T-cell (primary cell): ENCODE data around the gene TSPAN12. TPM values are rescaled to one million over a fixed set of nuclear protein-coding genes. Genes with fewer than 3 reads are reported as not detected.

Experiments
- ATAC-seq, 4 experiments: fragments of 200-7000 bp in 3 of 4; fragments of 150-1000 bp in 1 of 4; cut with Tn5 transposase; replicated peaks in 1 of 4; 1 replicate in 3 of 4; 2 replicates in 1 of 4; pipeline ENCODE4 v1.10.0; 2021; ENCODE audit warnings: moderate library complexity in 3 of 4, mild to moderate bottlenecking in 2 of 4, moderate number of reproducible peaks in 1 of 4
- CTCF ChIA-PET, 2 donors: fragments of 300-600 bp; sonication (Branson Sonifier 250); formaldehyde crosslinking; loops; one replicate each; lab custom pipeline; 2022; ENCODE audit warnings: antibody characterized with exemption in 2 of 2; lab: Charles Lee
- POLR2A ChIA-PET, 2 donors: fragments of 300-600 bp; sonication (Branson Sonifier 250); formaldehyde crosslinking; loops; one replicate each; lab custom pipeline; 2022; ENCODE audit warnings: antibody characterized with exemption in 2 of 2; lab: Charles Lee
- DNase-seq, 35 experiments: peaks; one replicate each; pipeline versions ENCODE4 v3.0.0 to v3.0.0-alpha.2; 2013 to 2023
- H3K27ac ChIP-seq: one replicate; pipeline ENCODE4 v1.5.1; 2013; ENCODE audit warnings: low read length
- H3K27me3 ChIP-seq, 2 experiments: replicated peaks in 1 of 2; 1 replicate in 1 of 2; 2 replicates in 1 of 2; pipeline versions ENCODE4 v1.6.1 to v1.7.0; 2013; ENCODE audit warnings: low read length in 1 of 2, mixed read lengths in 1 of 2; ENCODE audit not compliant: control insufficient read depth in 2 of 2, insufficient read depth in 2 of 2; ENCODE audit errors: extremely low read depth in 1 of 2
- H3K36me3 ChIP-seq, 2 donors: 1 replicate in 1 of 2; 2 replicates in 1 of 2; pipeline versions ENCODE4 v1.6.1 to v1.7.0; 2013; ENCODE audit warnings: low read length in 1 of 2; ENCODE audit not compliant: control insufficient read depth in 2 of 2, insufficient read depth in 1 of 2; ENCODE audit errors: extremely low read depth in 1 of 2
- H3K4me1 ChIP-seq, 2 experiments: 1 replicate in 1 of 2; 2 replicates in 1 of 2; pipeline versions ENCODE4 v1.6.1 to v1.7.0; 2013; ENCODE audit warnings: low read length in 2 of 2, mixed read lengths in 1 of 2; ENCODE audit not compliant: insufficient read depth in 2 of 2, control insufficient read depth in 1 of 2; ENCODE audit errors: extremely low read depth in 1 of 2
- H3K4me3 ChIP-seq, 2 donors: 1 replicate in 1 of 2; 2 replicates in 1 of 2; pipeline versions ENCODE4 v1.5.1 to v1.7.0; 2013; ENCODE audit warnings: mild to moderate bottlenecking in 2 of 2, low read length in 1 of 2, moderate library complexity in 1 of 2; ENCODE audit not compliant: control insufficient read depth in 1 of 2; ENCODE audit errors: extremely low read depth in 1 of 2
- H3K9me3 ChIP-seq: 2 replicates; pipeline ENCODE4 v1.7.0; 2013
- H3K27ac Mint-ChIP-seq, 2 donors: one replicate each; pipeline ENCODE4 v1.8.0; 2020 to 2021; ENCODE audit warnings: mild to moderate bottlenecking in 2 of 2, mixed read lengths in 2 of 2
- H3K27me3 Mint-ChIP-seq, 2 donors: one replicate each; pipeline ENCODE4 v1.8.0; 2021 to 2022; ENCODE audit warnings: mixed read lengths in 2 of 2
- H3K36me3 Mint-ChIP-seq: one replicate; pipeline ENCODE4 v1.8.0; 2021; ENCODE audit warnings: mixed read lengths
- H3K4me1 Mint-ChIP-seq, 3 donors: one replicate each; pipeline ENCODE4 v1.8.0; 2020 to 2022; ENCODE audit warnings: mixed read lengths in 3 of 3, mild to moderate bottlenecking in 1 of 3
- H3K4me3 Mint-ChIP-seq, 3 donors: one replicate each; pipeline ENCODE4 v1.8.0; 2020 to 2022; ENCODE audit warnings: mild to moderate bottlenecking in 3 of 3, mixed read lengths in 3 of 3, moderate library complexity in 3 of 3
- H3K9me3 Mint-ChIP-seq, 3 donors: one replicate each; pipeline ENCODE4 v1.8.0; 2020 to 2022; ENCODE audit warnings: mixed read lengths in 3 of 3
- WGBS: methylation state at CpG from one replicate; pipeline ENCODE4 v1.1.5; 2013; ENCODE audit warnings: missing lambda C conversion rate; ENCODE audit not compliant: insufficient coverage; 5-methylcytosine and 5-hydroxymethylcytosine counted together
- total RNA-seq, 35 experiments: library from RNA in 6 of 35; stranded (reverse) in 6 of 35; fragments of 120-200 nt in 1 of 35; gene quantifications; one replicate each; pipeline versions ENCODE4 v1.2.1 to v1.2.4 and lab custom pipeline; 2013 to 2026

Gene TSPAN12
- total RNA-seq, 5 donors from 2014 or later (not counting 1 experiment from before 2014, with no cell fraction given): 0.33 to 0.44 (median 0.41) TPM; not detected in 2

- Mint-ChIP-seq H3K4me3 (no peak overlapping the region), H3K36me3 (no peaks in the 10 kb centered on the region), H3K27ac (no peak overlapping the region), H3K4me1 (no peaks in the 10 kb centered on the region), H3K27me3 (peaks cover 18 to 42% of the 10 kb centered on the region in 2 donors), H3K9me3 (no peaks in the 10 kb centered on the region)
- ChIA-PET CTCF (no interaction called here), POLR2A (no interaction called here)
- no peaks in the 10 kb centered on the region for H3K36me3 ChIP-seq
- ATAC-seq (no peak), DNase-seq (no peak)
- H3K27ac ChIP-seq: no peak overlapping the region
- no peak overlapping the region for H3K4me3 ChIP-seq
- no peaks in the 10 kb centered on the region for H3K4me1 ChIP-seq
- peaks cover 0 to 2% of the 10 kb centered on the region in 2 experiments for H3K27me3 ChIP-seq
- 100% methylated on average over 1 of the region's 3 CpGs for WGBS
- no peaks in the 10 kb centered on the region for H3K9me3 ChIP-seq
Measured at GRCh38 chr7:120874722-120875121, 16.8 kb upstream of the TSPAN12 start.

GRCh38 chr7:120874016-120874415, 16.1 kb upstream of the TSPAN12 start:
- peaks cover 0 to 2% of the 10 kb centered on the region in 2 experiments for H3K27me3 ChIP-seq
- CTCF ChIA-PET: no interaction called here
- Mint-ChIP-seq H3K36me3 (no peaks in the 10 kb centered on the region), H3K4me3 (no peak overlapping the region), H3K27ac (no peak overlapping the region), H3K27me3 (peaks cover 18 to 42% of the 10 kb centered on the region in 2 donors), H3K4me1 (no peaks in the 10 kb centered on the region), H3K9me3 (no peaks in the 10 kb centered on the region)
- ATAC-seq (no peak), DNase-seq (no peak)
- 71% methylated on average over 1 of the region's 1 CpG for WGBS
- H3K36me3 ChIP-seq: no peaks in the 10 kb centered on the region
- POLR2A ChIA-PET: no interaction called here
- H3K4me3 ChIP-seq: no peak overlapping the region
- no peak overlapping the region for H3K27ac ChIP-seq
- no peaks in the 10 kb centered on the region for H3K9me3 ChIP-seq
- no peaks in the 10 kb centered on the region for H3K4me1 ChIP-seq

- CTCF ChIA-PET: no interaction called here
- H3K9me3 Mint-ChIP-seq: no peaks in the 10 kb centered on the region
- ATAC-seq (no peak), DNase-seq (no peak)
- no peaks in the 10 kb centered on the region for H3K36me3 Mint-ChIP-seq
- H3K27ac Mint-ChIP-seq: no peak overlapping the region
- POLR2A ChIA-PET: no interaction called here
- H3K4me1 Mint-ChIP-seq: no peaks in the 10 kb centered on the region
- H3K27me3 Mint-ChIP-seq: peaks cover 18 to 40% of the 10 kb centered on the region in 2 donors
- WGBS: no CpG with 5 or more reads among the region's 4 CpGs
- H3K27me3 ChIP-seq: peaks cover 0 to 2% of the 10 kb centered on the region in 2 experiments
- no peaks in the 10 kb centered on the region for H3K4me1 ChIP-seq
- no peak overlapping the region for H3K4me3 ChIP-seq
- no peak overlapping the region for H3K27ac ChIP-seq
- no peaks in the 10 kb centered on the region for H3K36me3 ChIP-seq
- H3K4me3 Mint-ChIP-seq: no peak overlapping the region
- no peaks in the 10 kb centered on the region for H3K9me3 ChIP-seq
Measured at GRCh38 chr7:120873401-120873800, 15.5 kb upstream of the TSPAN12 start.

GRCh38 chr7:120869700-120870099, 11.8 kb upstream of the TSPAN12 start:
- Mint-ChIP-seq H3K4me3 (no peak overlapping the region), H3K9me3 (no peaks in the 10 kb centered on the region), H3K36me3 (no peaks in the 10 kb centered on the region), H3K27me3 (peaks cover 19 to 35% of the 10 kb centered on the region in 2 donors), H3K4me1 (no peaks in the 10 kb centered on the region), H3K27ac (no peak overlapping the region)
- ATAC-seq: no peak
- Histone ChIP-seq H3K27ac (no peak overlapping the region), H3K4me1 (no peaks in the 10 kb centered on the region), H3K36me3 (no peaks in the 10 kb centered on the region), H3K4me3 (no peak overlapping the region), H3K9me3 (no peaks in the 10 kb centered on the region), H3K27me3 (peaks cover 0 to 2% of the 10 kb centered on the region in 2 experiments)
- CTCF ChIA-PET: no interaction called here
- WGBS: no CpG with 5 or more reads among the region's 2 CpGs
- DNase-seq: no peak
- POLR2A ChIA-PET: no interaction called here

- POLR2A ChIA-PET: interaction anchor here in 1 of 2 donors (0.6 kb wide), 1 partner anchor 11 kb away, joined by 3 read pairs; no protein-coding TSS in a partner anchor
- no CpG with 5 or more reads among the region's 1 CpG for WGBS
- no peaks in the 10 kb centered on the region for H3K9me3 Mint-ChIP-seq
Measured at GRCh38 chr7:120867932-120868331, 10.0 kb upstream of the TSPAN12 start.

GRCh38 chr7:120865191-120865981, 7.4 kb upstream of the TSPAN12 start:
- Histone ChIP-seq H3K36me3 (no peaks in the 10 kb centered on the region), H3K27me3 (peaks cover 0 to 4% of the 10 kb centered on the region in 2 experiments), H3K27ac (no peak overlapping the region), H3K4me3 (no peak overlapping the region), H3K4me1 (no peaks in the 10 kb centered on the region), H3K9me3 (no peaks in the 10 kb centered on the region)
- no peaks in the 10 kb centered on the region for H3K36me3 Mint-ChIP-seq
- WGBS: no CpG with 5 or more reads among the region's 1 CpG
- DNase-seq: no peak
- H3K27me3 Mint-ChIP-seq: peaks cover 34 to 37% of the 10 kb centered on the region in 2 donors
- H3K4me1 Mint-ChIP-seq: no peaks in the 10 kb centered on the region
- H3K4me3 Mint-ChIP-seq: no peak overlapping the region
- ChIA-PET POLR2A (no interaction called here), CTCF (interaction anchor here in 1 of 2 donors (0.6 kb wide), 1 partner anchor 77 kb away, joined by 3 read pairs; no protein-coding TSS in a partner anchor)
- no peaks in the 10 kb centered on the region for H3K9me3 Mint-ChIP-seq
- ATAC-seq: no peak
- no peak overlapping the region for H3K27ac Mint-ChIP-seq

More at GRCh38 chr7:120867932-120868331, 10.0 kb upstream of the TSPAN12 start:
- no peaks in the 10 kb centered on the region for H3K36me3 Mint-ChIP-seq
- no peak for DNase-seq
- H3K4me1 Mint-ChIP-seq: no peaks in the 10 kb centered on the region
- H3K4me1 ChIP-seq: no peaks in the 10 kb centered on the region
- no peak overlapping the region for H3K4me3 ChIP-seq
- H3K36me3 ChIP-seq: no peaks in the 10 kb centered on the region
- CTCF ChIA-PET: no interaction called here
- H3K27me3 ChIP-seq: peaks cover 0 to 2% of the 10 kb centered on the region in 2 experiments
- no peak overlapping the region for H3K27ac ChIP-seq
- H3K9me3 ChIP-seq: no peaks in the 10 kb centered on the region
- no peak overlapping the region for H3K4me3 Mint-ChIP-seq
- peaks cover 26 to 42% of the 10 kb centered on the region in 2 donors for H3K27me3 Mint-ChIP-seq
- no peak overlapping the region for H3K27ac Mint-ChIP-seq
- no peak for ATAC-seq
